NB4 (cell line): Measurements from ENCODE around the gene CDX2.

ENCODE experiments used
- CTCF ChIP-seq: IDR thresholded peaks from one replicate; pipeline ENCODE4 v1.5.1; 2012; ENCODE audit warnings: low read depth, low read length
- POLR2A ChIP-seq: IDR thresholded peaks from 2 replicates; pipeline ENCODE4 v1.6.1; 2011; ENCODE audit warnings: mild to moderate bottlenecking; ENCODE audit not compliant: insufficient read length; ENCODE audit errors: extremely low read depth

GRCh38 chr13:27969866-27970229, 733 bp upstream of the CDX2 start:
- TF ChIP-seq CTCF (no peak), POLR2A (no peak)
